Common myeloid progenitor, CD34-positive (primary cell): ENCODE measurements around the gene DTNBP1.
A peak's percentile ranks its signal among the peaks of the same experiment; 100 is the strongest.

Experiments used
- CTCF ChIA-PET: fragments of 350-600 bp; sonication (Branson Sonifier 250); formaldehyde crosslinking; loops from one replicate; lab custom pipeline; 2021; ENCODE audit warnings: antibody characterized with exemption; lab: Charles Lee
- POLR2A ChIA-PET: fragments of 350-600 bp; sonication (Branson Sonifier 250); formaldehyde crosslinking; loops from one replicate; lab custom pipeline; 2021; ENCODE audit warnings: antibody characterized with exemption; lab: Charles Lee
- DNase-seq, 3 donors: peaks; one replicate each; pipeline versions ENCODE4 v3.0.0 to v3.0.0-alpha.2; 2013
- H3K27ac ChIP-seq, 2 experiments: 1 replicate in 1 of 2; 2 replicates in 1 of 2; pipeline ENCODE4 v1.7.0; 2013; ENCODE audit warnings: inconsistent platforms in 2 of 2, low read length in 2 of 2, mild to moderate bottlenecking in 2 of 2, low read depth in 1 of 2, moderate library complexity in 1 of 2; ENCODE audit not compliant: severe bottlenecking in 2 of 2, insufficient read depth in 1 of 2, poor library complexity in 1 of 2
- H3K27me3 ChIP-seq, 5 experiments: replicated peaks in 2 of 5; 1 replicate in 3 of 5; 2 replicates in 2 of 5; pipeline versions ENCODE4 v1.6.1 to v1.7.0; 2013; ENCODE audit warnings: low read length in 4 of 5, mild to moderate bottlenecking in 2 of 5, moderate library complexity in 2 of 5, inconsistent platforms in 1 of 5; ENCODE audit not compliant: insufficient read depth in 5 of 5, control insufficient read depth in 4 of 5
- H3K36me3 ChIP-seq, 4 experiments: 1 replicate in 2 of 4; 2 replicates in 2 of 4; pipeline versions ENCODE4 v1.6.1 to v1.7.0; 2013; ENCODE audit warnings: low read length in 3 of 4, control low read depth in 1 of 4, mild to moderate bottlenecking in 1 of 4; ENCODE audit not compliant: control insufficient read depth in 4 of 4, insufficient read depth in 4 of 4
- H3K4me1 ChIP-seq, 4 experiments: 1 replicate in 3 of 4; 2 replicates in 1 of 4; pipeline versions ENCODE4 v1.6.1 to v1.7.1; 2013; ENCODE audit warnings: low read length in 3 of 4, mild to moderate bottlenecking in 3 of 4, control low read depth in 1 of 4, inconsistent platforms in 1 of 4, moderate library complexity in 1 of 4; ENCODE audit not compliant: control insufficient read depth in 4 of 4, insufficient read depth in 4 of 4; ENCODE audit errors: control extremely low read depth in 1 of 4
- H3K4me3 ChIP-seq, 7 experiments: 1 replicate in 4 of 7; 2 replicates in 3 of 7; pipeline versions ENCODE4 v1.5.1 to v1.7.0; 2013; ENCODE audit warnings: mild to moderate bottlenecking in 7 of 7, low read length in 6 of 7, moderate library complexity in 6 of 7, inconsistent platforms in 2 of 7, low read depth in 2 of 7, control low read depth in 1 of 7; ENCODE audit not compliant: insufficient read depth in 4 of 7, control insufficient read depth in 1 of 7; ENCODE audit errors: extremely low read depth in 1 of 7
- H3K9me3 ChIP-seq, 5 experiments: 1 replicate in 4 of 5; 2 replicates in 1 of 5; pipeline versions ENCODE4 v1.6.1 to v1.7.1; 2013; ENCODE audit warnings: low read length in 4 of 5, mild to moderate bottlenecking in 2 of 5, inconsistent platforms in 1 of 5, low read depth in 1 of 5, moderate library complexity in 1 of 5; ENCODE audit not compliant: control insufficient read depth in 4 of 5, insufficient read depth in 2 of 5; ENCODE audit errors: control extremely low read depth in 1 of 5
- WGBS: methylation state at CpG from one replicate; pipeline ENCODE4 v1.1.5; 2013; ENCODE audit not compliant: insufficient coverage; 5-methylcytosine and 5-hydroxymethylcytosine counted together

Gene DTNBP1

DNA sequence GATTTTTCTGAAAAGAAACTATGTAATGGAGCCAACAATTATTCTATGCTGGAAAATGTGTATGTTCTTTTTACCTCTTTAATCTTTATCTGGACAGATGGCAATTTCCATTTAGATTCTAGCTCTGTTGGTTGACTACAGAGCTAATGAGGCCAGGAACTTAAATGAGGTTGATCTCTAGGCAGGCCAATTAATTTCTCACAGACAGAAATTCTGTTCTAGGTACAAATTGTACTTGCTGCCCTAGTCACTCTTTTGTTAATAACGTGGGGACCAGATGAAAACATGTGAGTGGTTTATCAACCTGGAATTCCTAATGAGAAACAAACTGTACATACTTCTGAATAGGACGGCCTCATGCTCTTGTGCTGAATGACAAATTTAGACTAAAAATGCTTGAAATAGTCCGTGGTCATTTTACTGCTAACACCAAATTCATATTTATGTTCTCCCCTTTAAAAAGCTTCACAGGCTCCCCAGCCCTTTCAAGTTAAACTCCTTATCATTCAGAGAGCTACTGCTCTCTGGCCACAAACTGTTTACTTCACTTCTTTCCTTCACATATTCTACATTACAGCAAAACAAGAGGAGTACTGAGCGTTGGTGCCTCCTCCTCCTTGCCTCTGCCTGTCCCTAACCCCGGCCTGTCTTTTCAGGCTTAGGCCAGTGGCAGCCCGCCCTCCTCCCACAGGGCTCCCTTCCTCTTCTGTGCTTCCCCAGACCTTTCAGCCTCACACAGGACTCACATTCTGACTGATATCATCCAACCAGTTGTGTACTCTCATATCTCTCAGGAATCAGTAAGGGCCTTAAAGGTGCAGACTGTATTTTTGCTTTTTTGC lies 41.4 kb downstream of the DTNBP1 start:
- POLR2A ChIA-PET = no interaction called here
- CTCF ChIA-PET = interaction anchor here (0.7 to 3.9 kb wide), 5 partner anchors 11 to 1492 kb away, joined by 3 to 15 read pairs (median 6); no protein-coding TSS in a partner anchor
- WGBS = 27% methylated on average over 5 of the region's 6 CpGs

GRCh38 chr6:15620611-15621010 lies 42.2 kb downstream of the DTNBP1 start:
- Histone ChIP-seq H3K36me3 (peaks cover 2 to 19% (median 6%) of the 10 kb centered on the region in 4 experiments), H3K27ac (peak overlapping the region in 1 of 2 experiments; percentile 77), H3K4me1 (peaks cover 8 to 37% (median 19%) of the 10 kb centered on the region in 4 experiments), H3K9me3 (no peaks in the 10 kb centered on the region), H3K27me3 (no peaks in the 10 kb centered on the region), H3K4me3 (no peak overlapping the region)
- ChIA-PET CTCF (interaction anchor here (0.5 to 3.1 kb wide), 4 partner anchors 17 to 1718 kb away, joined by 3 to 10 read pairs (median 3); no protein-coding TSS in a partner anchor), POLR2A (interaction anchor here (1.1 kb wide), 1 partner anchor 15 kb away, joined by 3 read pairs; no protein-coding TSS in a partner anchor)
- WGBS = 86% methylated on average over 2 of the region's 4 CpGs
- no peak for DNase-seq

More for the DNA sequence above, 41.4 kb downstream of the DTNBP1 start:
- peak; percentile 34 to 63 (median 57) for DNase-seq
- Histone ChIP-seq H3K9me3 (no peaks in the 10 kb centered on the region), H3K27ac (peak overlapping the region; percentile 36 to 77), H3K4me1 (peaks cover 8 to 30% (median 19%) of the 10 kb centered on the region in 4 experiments), H3K36me3 (peaks cover 2 to 22% (median 11%) of the 10 kb centered on the region in 4 experiments), H3K4me3 (peak overlapping the region in 1 of 7 experiments; percentile 26), H3K27me3 (no peaks in the 10 kb centered on the region)

- ChIA-PET POLR2A (interaction anchor here (0.6 to 1.1 kb wide), 2 partner anchors 13 to 16 kb away, joined by 3 read pairs; no protein-coding TSS in a partner anchor), CTCF (interaction anchor here (1.2 kb wide), 2 partner anchors 8 to 22 kb away, joined by 3 read pairs; no protein-coding TSS in a partner anchor)
- no peak for DNase-seq
- Histone ChIP-seq H3K4me1 (peaks cover 8 to 37% (median 19%) of the 10 kb centered on the region in 4 experiments), H3K9me3 (no peaks in the 10 kb centered on the region), H3K36me3 (peaks cover 4 to 25% (median 10%) of the 10 kb centered on the region in 4 experiments), H3K27ac (no peak overlapping the region), H3K27me3 (no peaks in the 10 kb centered on the region), H3K4me3 (no peak overlapping the region)
- WGBS = no CpG with 5 or more reads among the region's 1 CpG
Observed at GRCh38 chr6:15619330-15619729, 43.5 kb downstream of the DTNBP1 start.

GRCh38 chr6:15618685-15619084 lies 44.1 kb downstream of the DTNBP1 start:
- no peak for DNase-seq
- ChIA-PET CTCF (interaction anchor here (0.9 to 1.2 kb wide), 2 partner anchors 9 to 97 kb away, joined by 3 to 4 read pairs; no protein-coding TSS in a partner anchor), POLR2A (no interaction called here)
- H3K4me1 ChIP-seq = peaks cover 8 to 37% (median 19%) of the 10 kb centered on the region in 4 experiments
- no peaks in the 10 kb centered on the region for H3K27me3 ChIP-seq
- H3K9me3 ChIP-seq = no peaks in the 10 kb centered on the region
- WGBS = 100% methylated on average over 6 of the region's 6 CpGs
- H3K27ac ChIP-seq = no peak overlapping the region
- peaks cover 3 to 27% (median 12%) of the 10 kb centered on the region in 4 experiments for H3K36me3 ChIP-seq
- no peak overlapping the region for H3K4me3 ChIP-seq

GRCh38 chr6:15616261-15616660 lies 46.6 kb downstream of the DTNBP1 start:
- H3K9me3 ChIP-seq = peaks cover 0 to 8% (median 0%) of the 10 kb centered on the region in 5 experiments
- H3K27ac ChIP-seq = no peak overlapping the region
- no peaks in the 10 kb centered on the region for H3K27me3 ChIP-seq
- ChIA-PET CTCF (no interaction called here), POLR2A (no interaction called here)
- peaks cover 6 to 33% (median 23%) of the 10 kb centered on the region in 4 experiments for H3K36me3 ChIP-seq
- H3K4me1 ChIP-seq = peaks cover 0 to 23% (median 3%) of the 10 kb centered on the region in 4 experiments
- no peak overlapping the region for H3K4me3 ChIP-seq
- WGBS = 100% methylated on average over 4 of the region's 5 CpGs
- no peak for DNase-seq

- Histone ChIP-seq H3K4me1 (peaks cover 0 to 21% (median 0%) of the 10 kb centered on the region in 4 experiments), H3K4me3 (no peak overlapping the region), H3K27ac (no peak overlapping the region), H3K36me3 (peaks cover 6 to 37% (median 26%) of the 10 kb centered on the region in 4 experiments), H3K27me3 (no peaks in the 10 kb centered on the region), H3K9me3 (peaks cover 0 to 13% (median 0%) of the 10 kb centered on the region in 5 experiments)
- ChIA-PET POLR2A (interaction anchor here (0.6 kb wide), 1 partner anchor 1262 kb away, joined by 3 read pairs; no protein-coding TSS in a partner anchor), CTCF (interaction anchor here (0.9 kb wide), 1 partner anchor 34 kb away, joined by 4 read pairs; no protein-coding TSS in a partner anchor)
- no peak for DNase-seq
- WGBS = 100% methylated on average over 1 of the region's 2 CpGs
Observed at GRCh38 chr6:15615802-15616201, 47.0 kb downstream of the DTNBP1 start.
